WTC11 (cell line): ENCODE results near the gene TPRG1L.

Experiments
- ARID4B ChIP-seq: sonication (generic); formaldehyde crosslinking; IDR thresholded peaks from 2 replicates; pipeline ENCODE4 v1.8.0; 2023; ENCODE audit warnings: missing genetic modification reagents, mild to moderate bottlenecking, borderline replicate concordance
- CREB1 ChIP-seq: sonication (generic); formaldehyde crosslinking; IDR thresholded peaks from 2 replicates; pipeline ENCODE4 v1.8.0; 2023; ENCODE audit warnings: mild to moderate bottlenecking, missing genetic modification reagents
- CTCF ChIP-seq: fragments of 200-600 bp; IDR thresholded peaks from 2 replicates; pipeline ENCODE4 v1.8.0; 2022; ENCODE audit warnings: antibody characterized with exemption
- E2F4 ChIP-seq: sonication (generic); formaldehyde crosslinking; IDR thresholded peaks from 2 replicates; pipeline ENCODE4 v1.8.1; 2022; ENCODE audit warnings: low read depth, mild to moderate bottlenecking, moderate library complexity, missing genetic modification reagents, borderline replicate concordance
- EMX1 ChIP-seq: fragments of 250-450 bp; sonication (Bioruptor Pico); IDR thresholded peaks from 2 replicates; pipeline ENCODE4 v1.8.0; 2021; ENCODE audit warnings: mild to moderate bottlenecking
- ESRRA ChIP-seq: sonication (generic); formaldehyde crosslinking; IDR thresholded peaks from 2 replicates; pipeline ENCODE4 v1.8.1; 2022; ENCODE audit warnings: mild to moderate bottlenecking, missing genetic modification reagents, borderline replicate concordance
- MAX ChIP-seq: sonication (generic); formaldehyde crosslinking; IDR thresholded peaks from 2 replicates; pipeline ENCODE4 v1.8.0; 2022; ENCODE audit warnings: mild to moderate bottlenecking, missing genetic modification reagents
- USF1 ChIP-seq: sonication (generic); formaldehyde crosslinking; IDR thresholded peaks from 2 replicates; pipeline ENCODE4 v1.8.0; 2022; ENCODE audit warnings: mild to moderate bottlenecking, missing genetic modification reagents

GRCh38 chr1:3602375-3602774, 22.4 kb upstream of the TPRG1L start:
- no peak for TF ChIP-seq EMX1 (CRISPR knock-in tag)
- no peak for TF ChIP-seq MAX (CRISPR knock-in tag)
- TF ChIP-seq ARID4B (CRISPR knock-in tag), result no peak
- TF ChIP-seq CREB1 (CRISPR knock-in tag), result no peak
- TF ChIP-seq CTCF, result no peak
- TF ChIP-seq E2F4 (CRISPR knock-in tag), result no peak
- no peak for TF ChIP-seq ESRRA (CRISPR knock-in tag)
- no peak for TF ChIP-seq USF1
